Smooth muscle cell (in vitro differentiated cells): Measurements from ENCODE around the gene SIRT5. TPM values are rescaled to one million over a fixed set of nuclear protein-coding genes. Genes with fewer than 3 reads are reported as not detected.

Experiments used
- DNase-seq: peaks from one replicate; lab custom pipeline; 2025; ENCODE audit not compliant: unreplicated experiment; lab: John Stamatoyannopoulos, UW
- H2AFZ ChIP-seq: fragments of 200-600 bp; sonication (generic); 2 replicates; pipeline ENCODE4 v1.6.0; 2016; ENCODE audit warnings: antibody characterized with exemption, low read depth, mild to moderate bottlenecking
- H3F3A ChIP-seq: fragments of 200-600 bp; sonication (generic); 2 replicates; pipeline ENCODE4 v1.6.0; 2017; ENCODE audit warnings: antibody characterized with exemption, low read depth
- H3K27ac ChIP-seq: fragments of 200-600 bp; sonication (generic); 2 replicates; pipeline ENCODE4 v1.5.1; 2016; ENCODE audit warnings: low read depth, mild to moderate bottlenecking
- H3K27me3 ChIP-seq: fragments of 200-600 bp; sonication (generic); 2 replicates; pipeline ENCODE4 v1.6.1; 2016; ENCODE audit warnings: low read depth, mild to moderate bottlenecking
- H3K36me3 ChIP-seq: fragments of 200-600 bp; sonication (generic); 2 replicates; pipeline ENCODE4 v1.5.1; 2016; ENCODE audit warnings: low read depth
- H3K4me1 ChIP-seq: fragments of 200-600 bp; sonication (generic); 2 replicates; pipeline ENCODE4 v1.5.1; 2016; ENCODE audit warnings: low read depth
- H3K4me2 ChIP-seq: fragments of 200-600 bp; sonication (generic); 2 replicates; pipeline ENCODE4 v1.6.0; 2016; ENCODE audit warnings: mild to moderate bottlenecking
- H3K4me3 ChIP-seq: fragments of 200-600 bp; sonication (generic); 2 replicates; pipeline ENCODE4 v1.5.1; 2016; ENCODE audit warnings: mild to moderate bottlenecking
- H3K79me2 ChIP-seq: fragments of 200-600 bp; sonication (generic); 2 replicates; pipeline ENCODE4 v1.6.0; 2016; ENCODE audit warnings: low read depth, mild to moderate bottlenecking
- H3K9ac ChIP-seq: fragments of 200-600 bp; sonication (generic); 2 replicates; pipeline ENCODE4 v1.6.0; 2016; ENCODE audit warnings: low read depth
- H3K9me3 ChIP-seq: fragments of 200-600 bp; sonication (generic); replicated peaks from 2 replicates; pipeline ENCODE4 v1.5.1; 2016; ENCODE audit warnings: low read depth
- H4K20me1 ChIP-seq: fragments of 200-600 bp; sonication (generic); 2 replicates; pipeline ENCODE4 v1.6.0; 2016; ENCODE audit warnings: low read depth
- CTCF ChIP-seq: fragments of 200-600 bp; sonication (generic); IDR thresholded peaks from 2 replicates; pipeline ENCODE4 v1.5.1; 2017; ENCODE audit warnings: borderline replicate concordance, mild to moderate bottlenecking, antibody characterized with exemption; ENCODE audit not compliant: insufficient read depth, poor library complexity, severe bottlenecking
- WGBS: methylation state at CpG from one replicate; pipeline ENCODE4 v1.1.7; 2016; ENCODE audit warnings: low lambda C conversion rate; 5-methylcytosine and 5-hydroxymethylcytosine counted together
- polyA plus RNA-seq: library from polyadenylated mRNA; unstranded; fragments of >200 nt; fragmentation: Nextera tagmentation; extraction: Ambion mirVana; gene quantifications from 2 replicates; pipeline ENCODE4 v1.2.1, GENCODE V29; 2016
- total RNA-seq: library from RNA; depleted of rRNA; stranded (reverse); fragments of >200 nt; gene quantifications from 2 replicates; pipeline ENCODE4 v1.2.3, GENCODE V29; 2014

The SIRT5 gene
- total RNA-seq: 5.2 and 5.8 TPM in 2 replicates
- 5.5 and 5.8 TPM in 2 replicates for polyA plus RNA-seq

GRCh38 chr6:13574571-13575376 is at the start of gene SIRT5:
Gene SIRT5 (plus strand): TSS chr6:13574601. CDS start chr6:13584111, 9,510 bp downstream.
- H3K27me3 ChIP-seq: no peaks in the 10 kb centered on the region
- H4K20me1 ChIP-seq: no peaks in the 10 kb centered on the region
- TF ChIP-seq CTCF: no peak
- H3K4me1 ChIP-seq: no peaks in the 10 kb centered on the region
- H3K27ac ChIP-seq: peak within 1 kb of the TSS; percentile 47
- DNase-seq: peak; percentile 59
- peak within 1 kb of the TSS; percentile 75 for H3K4me3 ChIP-seq
- peak within 1 kb of the TSS; percentile 89 for H2AFZ ChIP-seq
- no peaks in the 10 kb centered on the region for H3K9me3 ChIP-seq
- no peaks in the 10 kb centered on the region for H3F3A ChIP-seq
- WGBS: under 1% methylated on average over 48 of the region's 52 CpGs
- no peaks in the 10 kb centered on the region for H3K79me2 ChIP-seq
- H3K4me2 ChIP-seq: peak within 1 kb of the TSS; percentile 89
- peak within 1 kb of the TSS; percentile 86 for H3K9ac ChIP-seq
- H3K36me3 ChIP-seq: no peaks in the 10 kb centered on the region

DNA sequence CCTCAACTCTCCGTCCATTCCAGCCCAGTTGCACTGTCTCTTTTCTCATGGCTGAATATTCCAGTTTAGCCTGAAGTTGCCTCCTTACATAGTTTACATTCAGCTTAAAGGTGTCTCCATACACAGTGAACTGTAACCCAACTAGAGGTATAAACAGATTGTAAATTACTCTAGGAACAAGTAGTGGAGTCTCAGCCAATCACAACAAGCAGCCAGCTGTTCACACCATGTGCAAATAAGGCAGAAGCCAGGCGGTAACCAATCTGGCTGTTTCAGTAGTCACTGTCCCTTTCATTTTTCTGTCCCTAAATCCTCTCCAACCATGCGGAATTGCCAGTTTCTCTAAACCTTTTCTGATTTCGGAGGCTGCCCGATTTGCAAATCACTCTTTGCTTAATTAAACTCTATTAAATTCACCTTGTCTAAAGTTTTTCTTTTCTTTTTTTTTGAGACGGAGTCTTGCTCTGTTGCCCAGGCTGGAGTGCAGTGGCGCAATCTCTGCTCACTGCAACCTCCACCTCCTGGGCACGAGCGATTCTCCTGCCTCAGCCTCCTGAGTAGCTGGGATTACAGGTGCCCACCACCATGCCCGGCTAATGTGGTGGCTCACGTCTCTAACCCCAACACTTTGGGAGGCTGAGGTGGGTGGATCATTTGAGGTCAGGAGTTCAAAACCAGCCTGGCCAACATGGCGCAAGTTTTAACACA is 49.4 kb upstream of the SIRT5 start:
- H3K9ac ChIP-seq: no peak overlapping the region
- H3K27me3 ChIP-seq: no peaks in the 10 kb centered on the region
- H4K20me1 ChIP-seq: no peaks in the 10 kb centered on the region
- H2AFZ ChIP-seq: no peak overlapping the region
- H3K4me2 ChIP-seq: no peak overlapping the region
- no peak overlapping the region for H3K27ac ChIP-seq
- H3F3A ChIP-seq: no peaks in the 10 kb centered on the region
- no peak for DNase-seq
- no peaks in the 10 kb centered on the region for H3K9me3 ChIP-seq
- no peak for TF ChIP-seq CTCF
- no peaks in the 10 kb centered on the region for H3K36me3 ChIP-seq
- WGBS: 94% methylated on average over 12 of the region's 12 CpGs
- H3K4me1 ChIP-seq: no peaks in the 10 kb centered on the region
- no peaks in the 10 kb centered on the region for H3K79me2 ChIP-seq
- no peak overlapping the region for H3K4me3 ChIP-seq

GRCh38 chr6:13526357-13526726 is 48.1 kb upstream of the SIRT5 start:
- no peak overlapping the region for H3K9ac ChIP-seq
- no peak overlapping the region for H3K27ac ChIP-seq
- H2AFZ ChIP-seq: no peak overlapping the region
- no peak overlapping the region for H3K4me2 ChIP-seq
- no peaks in the 10 kb centered on the region for H3K9me3 ChIP-seq
- no peak overlapping the region for H3K4me3 ChIP-seq
- WGBS: 100% methylated on average over 1 of the region's 1 CpG
- no peak for DNase-seq
- H3K36me3 ChIP-seq: no peaks in the 10 kb centered on the region
- no peaks in the 10 kb centered on the region for H3K4me1 ChIP-seq
- TF ChIP-seq CTCF: no peak
- H3F3A ChIP-seq: no peaks in the 10 kb centered on the region
- no peaks in the 10 kb centered on the region for H4K20me1 ChIP-seq
- H3K27me3 ChIP-seq: no peaks in the 10 kb centered on the region
- no peaks in the 10 kb centered on the region for H3K79me2 ChIP-seq
